Activated T-cell treated with anti-CD3 and anti-CD28 coated beads, Interleukin-2, amount 50 U/mL, for 4 hours (primary cell): ENCODE measurements around the gene F12. TPM values are rescaled to one million over a fixed set of nuclear protein-coding genes. Genes with fewer than 3 reads are reported as not detected.

Experiments
- ATAC-seq, 2 donors: fragments of 200-7000 bp; cut with Tn5 transposase; one replicate each; pipeline ENCODE4 v1.10.0; 2021
- DNase-seq: peaks from one replicate; pipeline ENCODE4 v3.0.0-alpha.2; 2020
- H3K27me3 Mint-ChIP-seq: one replicate; pipeline ENCODE4 v1.8.0; 2021; ENCODE audit warnings: low read depth, mixed read lengths
- H3K36me3 Mint-ChIP-seq: one replicate; pipeline ENCODE4 v1.8.0; 2022; ENCODE audit warnings: mixed read lengths; ENCODE audit not compliant: insufficient read depth
- H3K4me1 Mint-ChIP-seq: one replicate; pipeline ENCODE4 v1.8.0; 2021; ENCODE audit warnings: low read depth, mixed read lengths
- H3K4me3 Mint-ChIP-seq: one replicate; pipeline ENCODE4 v1.8.0; 2021; ENCODE audit warnings: mild to moderate bottlenecking, moderate library complexity, mixed read lengths
- H3K9me3 Mint-ChIP-seq: one replicate; pipeline ENCODE4 v1.8.0; 2021; ENCODE audit warnings: mixed read lengths
- total RNA-seq, 3 donors: library from RNA; stranded (reverse); gene quantifications; one replicate each; pipeline ENCODE4 v1.2.1, GENCODE V29; 2021

The F12 gene
- total RNA-seq, 3 donors from 2014 or later: 1.7 to 5.7 (median 3.1) TPM

GRCh38 chr5:177354256-177354655 lies 55.1 kb downstream of the F12 start:
- peaks cover 6% of the 10 kb centered on the region for H3K36me3 Mint-ChIP-seq
- H3K9me3 Mint-ChIP-seq: no peaks in the 10 kb centered on the region
- no peaks in the 10 kb centered on the region for H3K27me3 Mint-ChIP-seq
- H3K4me1 Mint-ChIP-seq: peaks cover 65% of the 10 kb centered on the region
- DNase-seq (no peak), ATAC-seq (no peak)
- H3K4me3 Mint-ChIP-seq: no peak overlapping the region

DNA sequence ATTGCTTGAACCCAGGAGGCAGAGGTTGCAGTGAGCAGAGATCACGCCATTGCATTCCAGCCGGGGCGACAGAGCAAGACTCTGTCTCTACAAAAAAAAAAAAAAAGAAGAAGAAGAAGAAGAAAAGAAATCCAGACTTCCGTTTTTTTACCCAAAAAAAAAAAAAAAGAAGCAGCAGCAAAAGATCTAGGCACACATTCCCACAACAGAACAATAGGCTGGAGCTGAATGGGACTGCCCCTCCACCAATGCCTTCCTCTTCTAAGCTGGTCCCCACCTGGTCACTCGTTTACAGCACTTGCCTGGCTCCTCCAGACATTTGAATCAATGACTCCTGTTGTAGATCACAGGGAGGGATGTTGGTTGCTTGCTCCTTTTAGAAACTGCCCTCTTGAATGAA lies 56.3 kb downstream of the F12 start:
- no peaks in the 10 kb centered on the region for H3K27me3 Mint-ChIP-seq
- H3K36me3 Mint-ChIP-seq: peaks cover 10% of the 10 kb centered on the region
- H3K4me1 Mint-ChIP-seq: peaks cover 62% of the 10 kb centered on the region
- H3K4me3 Mint-ChIP-seq: no peak overlapping the region
- DNase-seq: no peak
- no peaks in the 10 kb centered on the region for H3K9me3 Mint-ChIP-seq
- ATAC-seq: no peak

Other genes with a start within 250 kb of the F12 start
- gene RAB24, start 105.8 kb downstream of the F12 start, total RNA-seq: 10 to 100 TPM; 26.3 to 29.8 (median 27.5) TPM
- 100 to 1,000 TPM; 293 to 372 (median 302) TPM for gene PRELID1, start 105.8 kb downstream of the F12 start, total RNA-seq
- 1 to 10 TPM; 3.7 to 5.1 (median 4.3) TPM for gene MXD3, start 97.7 kb downstream of the F12 start, total RNA-seq
- gene LMAN2, start 57.9 kb downstream of the F12 start, total RNA-seq: 100 to 1,000 TPM; 120 to 129 (median 127) TPM
- gene RGS14, start 51.6 kb downstream of the F12 start, total RNA-seq: 10 to 100 TPM; 43.7 to 62.3 (median 46.2) TPM
- not detected for gene SLC34A1, start 25.1 kb downstream of the F12 start, total RNA-seq
- gene PFN3, start 8.9 kb downstream of the F12 start, total RNA-seq: not detected
- gene GRK6, start 17.1 kb upstream of the F12 start, total RNA-seq: 100 to 1,000 TPM; 140 to 163 (median 158) TPM
- 10 to 100 TPM; 11.7 to 19.8 (median 14.2) TPM for gene PRR7, start 37.2 kb upstream of the F12 start, total RNA-seq
- gene DBN1, start 64.1 kb upstream of the F12 start, total RNA-seq: 10 to 100 TPM; 16.6 to 48.5 (median 21.6) TPM
- 10 to 100 TPM; 18.0 to 22.1 (median 19.0) TPM for gene PDLIM7, start 88.0 kb upstream of the F12 start, total RNA-seq
- 1 to 10 TPM; 8.2 to 9.2 (median 8.7) TPM for gene DOK3, start 100.3 kb upstream of the F12 start, total RNA-seq
- gene DDX41, start 107.4 kb upstream of the F12 start, total RNA-seq: 100 to 1,000 TPM; 203 to 220 (median 207) TPM
- gene FAM193B, start 145.0 kb upstream of the F12 start, total RNA-seq: 10 to 100 TPM; 54.7 to 63.7 (median 62.1) TPM
- gene TMED9, start 182.6 kb upstream of the F12 start, total RNA-seq: 100 to 1,000 TPM; 178 to 208 (median 199) TPM
- 10 to 100 TPM; 35.5 to 40.5 (median 37.0) TPM for gene B4GALT7, start 190.6 kb upstream of the F12 start, total RNA-seq